ENCODE results near the gene ANKRD13B.

ANKRD13B gene

DNA sequence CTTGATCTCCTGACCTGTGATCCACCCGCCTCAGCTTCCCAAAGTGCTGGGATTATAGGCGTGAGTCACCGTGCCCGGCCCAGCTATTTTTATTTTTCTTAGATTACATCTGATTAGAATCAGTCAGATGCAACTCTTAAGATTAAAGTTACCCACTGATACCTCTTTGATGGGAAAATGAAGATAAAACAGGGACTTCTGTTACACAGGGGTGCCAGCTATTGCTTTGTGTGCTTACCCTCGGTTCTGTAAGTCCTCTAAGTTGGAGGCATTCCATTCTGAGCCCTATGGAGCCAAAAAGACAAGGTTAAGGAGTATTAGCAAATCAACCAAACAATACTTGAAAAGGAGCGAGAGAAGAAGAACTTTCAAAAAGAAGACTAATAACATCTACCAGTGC lies 62.4 kb downstream of the ANKRD13B start:
- no peak for DNase-seq
- in situ Hi-C loops (cut with MboI; ENCODE audit: low pct_unique_long_range_greater_than_20kb, low sequenced_read_pairs): no loop called here

DNA sequence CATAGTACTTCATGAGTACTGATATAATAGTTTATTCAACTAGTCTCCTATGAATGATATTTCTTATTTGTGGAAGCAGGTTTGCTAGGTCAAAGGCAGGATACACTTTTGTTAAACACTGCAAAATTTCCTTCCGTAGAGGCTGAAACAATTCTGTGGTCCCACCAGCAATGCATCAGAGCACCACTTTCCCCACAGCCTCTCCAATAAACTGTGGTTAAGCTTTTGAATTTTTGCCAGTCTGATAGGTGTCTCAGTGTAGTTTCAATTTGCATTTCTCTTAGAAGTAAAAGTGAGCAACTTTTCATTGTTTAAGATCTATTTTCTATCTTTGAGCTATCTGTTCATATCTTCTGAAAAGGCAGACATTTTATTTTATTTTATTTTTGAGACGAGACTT lies 66.2 kb downstream of the ANKRD13B start:
- in situ Hi-C loops (cut with MboI; ENCODE audit: low pct_unique_long_range_greater_than_20kb, low sequenced_read_pairs): no loop called here
- DNase-seq: no peak

DNA sequence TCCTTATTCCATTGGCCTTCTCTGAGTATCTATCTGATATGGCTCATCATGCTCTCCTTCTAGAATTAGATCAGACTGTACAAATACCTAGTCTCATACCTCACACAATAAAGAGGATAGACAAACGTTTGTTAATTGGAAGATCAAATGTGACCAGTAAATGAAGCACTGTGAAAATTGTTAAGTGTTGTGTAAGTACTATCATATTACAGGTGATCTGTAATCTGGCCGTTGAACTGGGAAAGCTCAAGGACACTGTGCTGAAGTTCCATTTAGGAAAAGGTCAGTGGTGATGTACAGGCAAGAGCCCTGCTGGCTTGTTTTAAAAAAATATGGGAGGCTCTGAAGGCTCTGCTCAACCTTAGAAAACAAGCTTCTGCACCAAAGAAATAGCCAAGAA lies 68.3 kb downstream of the ANKRD13B start:
- no peak for DNase-seq
- in situ Hi-C loops (cut with MboI; ENCODE audit: low pct_unique_long_range_greater_than_20kb, low sequenced_read_pairs): no loop called here

DNA sequence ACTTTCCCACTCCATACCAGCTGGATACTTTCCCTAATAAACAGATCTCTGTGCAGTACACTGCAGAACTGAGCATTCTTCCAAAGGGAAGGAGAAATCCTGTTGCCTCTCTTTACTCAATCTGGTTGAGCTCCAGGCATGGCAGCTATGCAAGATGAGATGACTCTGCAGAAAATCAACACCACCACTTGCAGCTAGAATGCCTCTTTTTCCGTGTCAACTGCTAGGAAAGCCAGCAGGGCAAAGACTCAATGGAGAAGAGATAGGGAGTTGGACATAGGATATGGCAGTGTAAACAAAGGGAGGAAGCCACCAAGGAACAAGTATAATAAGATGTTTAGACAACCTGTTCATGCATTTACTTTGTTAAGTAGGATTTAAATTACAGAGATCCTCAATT lies 70.2 kb downstream of the ANKRD13B start:
- DNase-seq: no peak
- in situ Hi-C loops (cut with MboI; ENCODE audit: low pct_unique_long_range_greater_than_20kb, low sequenced_read_pairs): no loop called here
